Stomach (tissue), 9 donors: ENCODE results near the gene CEACAM6. TPM values are rescaled to one million over a fixed set of nuclear protein-coding genes. Genes with fewer than 3 reads are reported as not detected.

Source experiments
- DNase-seq, 2 donors: peaks; one replicate each; pipeline versions ENCODE4 v3.0.0 to v3.0.0-alpha.2; 2013 to 2019
- H3K27ac ChIP-seq, 5 donors: fragments of 200-600 bp in 4 of 5; sonication (generic) in 4 of 5; one replicate each; pipeline ENCODE4 v1.5.1; 2013 to 2019; ENCODE audit warnings: mild to moderate bottlenecking in 1 of 5, moderate library complexity in 1 of 5
- H3K27me3 ChIP-seq, 3 donors: fragments of 200-600 bp; sonication (generic); one replicate each; pipeline ENCODE4 v1.5.1; 2017 to 2019; ENCODE audit warnings: mixed run types in 1 of 3
- H3K36me3 ChIP-seq, 4 donors: fragments of 200-600 bp; sonication (generic); 1 replicate in 3 of 4; 2 replicates in 1 of 4; pipeline ENCODE4 v1.5.1; 2016 to 2019
- H3K4me1 ChIP-seq, 4 donors: fragments of 200-600 bp; sonication (generic); one replicate each; pipeline ENCODE4 v1.5.1; 2016 to 2019
- H3K4me3 ChIP-seq, 4 donors: fragments of 200-600 bp; sonication (generic) in 3 of 4; one replicate each; pipeline ENCODE4 v1.5.1; 2016 to 2019; ENCODE audit warnings: mild to moderate bottlenecking in 1 of 4
- H3K9me3 ChIP-seq, 4 donors: fragments of 200-600 bp; sonication (generic); one replicate each; pipeline ENCODE4 v1.5.1; 2016 to 2019
- EP300 ChIP-seq: sonication (generic); formaldehyde crosslinking; IDR thresholded peaks from one replicate; pipeline ENCODE4 v1.6.1; 2017; ENCODE audit warnings: antibody characterized with exemption
- POLR2A ChIP-seq, 4 donors: fragments of 450-650 bp; IDR thresholded peaks; one replicate each; pipeline ENCODE4 v1.6.1; 2016; ENCODE audit warnings: antibody characterized with exemption in 4 of 4, control low read depth in 2 of 4, mild to moderate bottlenecking in 1 of 4, moderate library complexity in 1 of 4
- POLR2AphosphoS5 ChIP-seq, 3 donors: sonication (generic); formaldehyde crosslinking; IDR thresholded peaks; one replicate each; pipeline ENCODE4 v1.6.1; 2016; ENCODE audit warnings: antibody characterized with exemption in 3 of 3
- WGBS, 5 donors: extraction: QIAGEN DNeasy Blood & Tissue Kit in 3 of 5; methylation state at CpG; one replicate each; pipeline versions ENCODE4 v1.1.5 to v1.1.7; 2013 to 2018; 5-methylcytosine and 5-hydroxymethylcytosine counted together
- intact Hi-C: fragments of 100-400 bp; cut with DNase I; formaldehyde crosslinking; loops from one replicate; pipeline ENCODE4 v1.15.1; 2023; ENCODE audit warnings: low total_unique reads
- polyA plus RNA-seq, 3 donors: library from polyadenylated mRNA; stranded (reverse); fragments of 200-250 nt; gene quantifications; one replicate each; pipeline ENCODE4 v1.2.3, GENCODE V29; 2013
- total RNA-seq, 5 donors: library from RNA; depleted of rRNA; stranded (reverse); fragments of >200 nt; gene quantifications; one replicate each; pipeline versions ENCODE4 v1.1.0 to v1.2.3, GENCODE V29; 2014 to 2016
- TF ChIP-seq, protein P1 (sequence below), 7 experiments: fragments of 450-650 bp in 4 of 7; fragments of 200-600 bp in 3 of 7; sonication (generic) in 3 of 7; IDR thresholded peaks; one replicate each; pipeline ENCODE4 v1.5.1; 2016 to 2019; ENCODE audit warnings: antibody characterized with exemption in 7 of 7, control low read depth in 2 of 7, mild to moderate bottlenecking in 1 of 7
- donor health status: healthy with polysubstance abuse.
- donor health status: Bipolar disorder and iron deficiency.
- donor health status: healthy.

Gene CEACAM6
- total and polyA plus RNA-seq, 8 donors, result 1.7 to 29.6 (median 11.3) TPM; not detected in 2

DNA sequence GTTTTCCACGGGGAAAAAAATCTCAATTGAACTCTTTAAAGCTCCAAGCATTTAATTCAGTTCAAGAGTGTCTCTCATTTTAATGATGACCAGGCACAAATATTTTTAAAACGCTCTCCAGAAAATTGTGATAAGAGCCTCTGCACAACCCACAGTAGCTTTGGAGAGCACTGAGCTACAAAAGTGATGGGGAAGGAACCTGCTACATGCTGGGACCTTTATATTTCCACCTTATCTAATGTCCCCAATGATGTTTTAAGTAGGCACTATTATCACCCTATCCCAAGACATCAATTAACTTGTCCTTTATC is 14.1 kb upstream of the CEACAM6 start:
- no peak overlapping the region for H3K27ac ChIP-seq
- intact Hi-C loops, result no loop called here
- no peaks in the 10 kb centered on the region for H3K9me3 ChIP-seq
- no peak for TF ChIP-seq POLR2A (IDR thresholded peaks at IDR 0.05)
- no peak for TF ChIP-seq POLR2AphosphoS5 (IDR thresholded peaks at IDR 0.05)
- TF ChIP-seq, protein P1, sequence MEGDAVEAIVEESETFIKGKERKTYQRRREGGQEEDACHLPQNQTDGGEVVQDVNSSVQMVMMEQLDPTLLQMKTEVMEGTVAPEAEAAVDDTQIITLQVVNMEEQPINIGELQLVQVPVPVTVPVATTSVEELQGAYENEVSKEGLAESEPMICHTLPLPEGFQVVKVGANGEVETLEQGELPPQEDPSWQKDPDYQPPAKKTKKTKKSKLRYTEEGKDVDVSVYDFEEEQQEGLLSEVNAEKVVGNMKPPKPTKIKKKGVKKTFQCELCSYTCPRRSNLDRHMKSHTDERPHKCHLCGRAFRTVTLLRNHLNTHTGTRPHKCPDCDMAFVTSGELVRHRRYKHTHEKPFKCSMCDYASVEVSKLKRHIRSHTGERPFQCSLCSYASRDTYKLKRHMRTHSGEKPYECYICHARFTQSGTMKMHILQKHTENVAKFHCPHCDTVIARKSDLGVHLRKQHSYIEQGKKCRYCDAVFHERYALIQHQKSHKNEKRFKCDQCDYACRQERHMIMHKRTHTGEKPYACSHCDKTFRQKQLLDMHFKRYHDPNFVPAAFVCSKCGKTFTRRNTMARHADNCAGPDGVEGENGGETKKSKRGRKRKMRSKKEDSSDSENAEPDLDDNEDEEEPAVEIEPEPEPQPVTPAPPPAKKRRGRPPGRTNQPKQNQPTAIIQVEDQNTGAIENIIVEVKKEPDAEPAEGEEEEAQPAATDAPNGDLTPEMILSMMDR (IDR thresholded peaks at IDR 0.05), result no peak
- no peak for TF ChIP-seq EP300
- no peak overlapping the region for H3K4me3 ChIP-seq
- peaks cover 0 to 3% (median 1%) of the 10 kb centered on the region in 4 donors for H3K4me1 ChIP-seq
- H3K27me3 ChIP-seq, result peaks cover 0 to 5% (median 0%) of the 10 kb centered on the region in 3 donors
- WGBS, 5 donors, result 60 to 73% (median 67%) methylated on average over 2 of the region's 2 CpGs
- no peak for DNase-seq
- H3K36me3 ChIP-seq, result no peaks in the 10 kb centered on the region

DNA sequence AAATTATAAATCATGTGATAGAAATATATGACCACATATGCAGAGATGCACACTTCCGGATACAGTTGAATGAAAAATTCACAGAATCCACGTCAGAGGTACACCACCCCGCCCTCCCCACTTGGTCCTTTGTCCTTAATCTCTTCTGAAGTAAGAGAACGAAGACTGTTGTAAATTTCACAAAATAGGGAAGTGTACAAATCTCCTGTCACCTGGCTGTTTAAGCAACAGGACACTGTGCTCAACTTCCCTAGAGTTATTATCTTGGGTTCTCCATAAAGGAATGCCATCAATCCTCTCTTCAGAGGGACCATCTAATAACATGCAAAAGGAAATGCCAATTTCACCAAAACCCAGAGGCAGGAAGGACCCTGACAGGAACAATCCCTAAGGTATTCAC is 10.5 kb upstream of the CEACAM6 start:
- peaks cover 0 to 17% (median 12%) of the 10 kb centered on the region in 4 donors for H3K4me1 ChIP-seq
- no peaks in the 10 kb centered on the region for H3K36me3 ChIP-seq
- peak in 1 of 2 donors; percentile 26 for DNase-seq
- peak overlapping the region in 1 of 5 donors; percentile 28 for H3K27ac ChIP-seq
- intact Hi-C loops, result no loop called here
- no peak overlapping the region for H3K4me3 ChIP-seq
- peaks cover 0 to 28% (median 0%) of the 10 kb centered on the region in 3 donors for H3K27me3 ChIP-seq
- no peaks in the 10 kb centered on the region for H3K9me3 ChIP-seq
- WGBS, 5 donors, result 51 to 64% (median 62%) methylated on average over 4 of the region's 4 CpGs
- TF ChIP-seq EP300, result no peak
- TF ChIP-seq, protein P1 (IDR thresholded peaks at IDR 0.05), result no peak
- no peak for TF ChIP-seq POLR2A (IDR thresholded peaks at IDR 0.05)
- TF ChIP-seq POLR2AphosphoS5 (IDR thresholded peaks at IDR 0.05), result no peak

DNA sequence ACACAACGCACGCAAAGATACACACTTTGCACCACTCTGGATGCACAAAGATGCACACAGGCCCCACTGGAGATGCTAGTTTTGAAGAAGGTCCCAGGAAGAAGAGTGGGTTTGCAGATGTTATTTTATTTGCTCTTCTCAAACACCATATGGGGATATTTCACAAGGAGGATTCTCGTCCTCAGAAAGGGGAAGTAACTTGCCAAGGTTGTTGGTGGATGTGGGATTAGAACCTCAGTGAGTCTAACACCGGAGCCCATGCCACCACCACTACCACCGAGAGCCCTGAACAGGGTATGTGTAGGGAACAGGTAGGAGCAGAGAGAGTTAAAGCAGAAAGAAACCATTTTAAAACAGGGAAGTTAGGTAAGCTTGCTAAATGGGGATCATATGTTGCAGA is 9.6 kb upstream of the CEACAM6 start:
- 74 to 83% (median 78%) methylated on average over 5 of the region's 5 CpGs for WGBS, 5 donors

DNA sequence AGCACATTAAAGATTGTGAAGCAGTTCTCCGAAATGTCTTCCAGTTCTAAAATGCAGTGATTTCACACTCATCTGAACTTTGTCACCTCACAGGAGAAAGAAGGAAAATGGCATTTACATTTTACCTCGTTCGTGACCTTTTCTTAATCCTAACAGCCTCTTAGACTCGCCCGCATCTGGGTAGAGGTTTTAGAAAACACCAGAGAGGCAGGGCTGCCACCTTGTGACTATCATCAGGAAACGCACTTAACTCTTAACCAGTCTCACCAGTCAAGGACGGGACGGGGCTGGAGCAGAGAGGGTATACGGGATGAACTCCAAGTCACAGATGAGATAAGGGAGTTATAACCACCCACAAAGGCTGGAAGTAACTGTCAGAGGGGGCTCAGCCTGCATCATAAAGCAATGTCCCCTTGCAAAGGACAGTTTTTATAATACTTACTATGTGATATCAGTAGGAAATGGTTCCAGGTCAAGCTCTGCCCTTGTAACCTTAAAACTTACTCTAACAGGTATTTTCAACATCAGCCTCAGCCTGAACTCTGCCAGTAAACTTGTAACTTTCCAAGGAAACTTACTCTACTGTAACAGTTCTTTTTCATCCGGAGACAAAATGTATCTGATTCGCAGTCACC is 8.6 kb upstream of the CEACAM6 start:
- H3K27me3 ChIP-seq, result peaks cover 0 to 33% (median 0%) of the 10 kb centered on the region in 3 donors
- intact Hi-C loops, result no loop called here
- H3K4me3 ChIP-seq, result no peak overlapping the region
- H3K27ac ChIP-seq, result peak overlapping the region in 1 of 5 donors; percentile 46
- TF ChIP-seq EP300 (no peak), POLR2AphosphoS5 (IDR thresholded peaks at IDR 0.05) (no peak), POLR2A (IDR thresholded peaks at IDR 0.05) (no peak)
- TF ChIP-seq, protein P1 (IDR thresholded peaks at IDR 0.05), result peak in 2 of 7 experiments; percentile 50 to 59
- WGBS, 5 donors, result 16 to 19% (median 17%) methylated on average over 11 of the region's 11 CpGs
- H3K4me1 ChIP-seq, result peaks cover 5 to 28% (median 18%) of the 10 kb centered on the region in 4 donors
- peak; percentile 73 to 83 for DNase-seq
- no peaks in the 10 kb centered on the region for H3K9me3 ChIP-seq
- H3K36me3 ChIP-seq, result no peaks in the 10 kb centered on the region

More for the DNA sequence above, 9.6 kb upstream of the CEACAM6 start:
- Histone ChIP-seq H3K36me3 (no peaks in the 10 kb centered on the region), H3K27me3 (peaks cover 0 to 26% (median 0%) of the 10 kb centered on the region in 3 donors), H3K27ac (peak overlapping the region in 1 of 5 donors; percentile 28), H3K9me3 (no peaks in the 10 kb centered on the region), H3K4me1 (peaks cover 0 to 20% (median 14%) of the 10 kb centered on the region in 4 donors), H3K4me3 (no peak overlapping the region)
- intact Hi-C loops, result no loop called here
- DNase-seq, result no peak
- TF ChIP-seq, protein P1 (IDR thresholded peaks at IDR 0.05), result no peak
- TF ChIP-seq POLR2AphosphoS5 (IDR thresholded peaks at IDR 0.05) (no peak), EP300 (no peak), POLR2A (IDR thresholded peaks at IDR 0.05) (no peak)
